Measurements from ENCODE around the gene WDR20.
"Not testable (repeated sequence)": the region's sequence is repeated elsewhere in the genome, so short reads cannot be mapped to it uniquely, and the experiment has no call there.

GRCh38 chr14:102172021-102172272 lies 32.2 kb downstream of the WDR20 start:
- not testable (repeated sequence) for TF ChIP-seq CTCF (IDR thresholded peaks at IDR 0.05; ENCODE audit: insufficient read depth, low read length, poor library complexity, severe bottlenecking); EZH2phosphoT487 (conservative IDR thresholded peaks at IDR 0.05; ENCODE audit: low read length)
